ENCODE results near the gene LUZP2.

The LUZP2 gene

DNA sequence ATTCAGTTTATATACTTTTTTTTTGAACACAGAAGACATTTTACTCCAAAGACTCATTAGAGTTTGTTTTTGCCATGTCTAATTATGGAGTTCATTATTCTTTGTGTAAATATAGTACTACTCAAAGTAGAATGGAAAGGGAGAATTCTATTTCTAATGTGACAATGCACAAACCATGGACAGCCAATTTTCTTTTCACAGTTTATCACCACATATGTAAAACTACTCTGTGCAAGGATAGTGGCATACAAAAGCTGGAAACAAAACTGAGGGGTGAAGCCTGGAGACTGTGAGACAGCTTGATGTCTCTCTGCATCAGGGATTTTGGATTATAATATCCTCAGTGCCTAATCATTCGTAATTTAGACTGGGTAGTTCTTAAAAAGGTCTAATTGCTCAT is 75.5 kb downstream of the LUZP2 start:
- DNase-seq, result no peak

DNA sequence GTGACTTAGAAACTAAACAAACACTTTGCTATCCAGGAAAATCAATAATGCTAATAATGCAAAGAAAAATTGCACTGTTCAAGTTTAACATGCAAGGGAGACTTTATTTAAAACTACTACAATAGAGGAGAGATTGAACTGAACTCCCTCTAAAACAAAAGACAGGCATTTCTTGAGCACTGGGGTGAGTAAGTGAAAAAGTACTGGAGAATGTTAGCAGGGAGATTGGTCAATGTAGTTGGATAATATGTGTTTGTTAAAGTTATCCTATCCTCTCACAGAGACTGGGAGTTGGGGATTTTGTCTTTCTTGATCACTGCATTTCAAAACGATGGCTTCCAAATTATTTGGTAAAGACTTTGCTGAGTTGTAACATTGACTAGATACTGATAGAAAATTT is 77.6 kb downstream of the LUZP2 start:
- no peak for DNase-seq

- DNase-seq, result no peak
Observed at GRCh38 chr11:24575392-24575791, 78.5 kb downstream of the LUZP2 start.

GRCh38 chr11:24585192-24585591 is 88.3 kb downstream of the LUZP2 start:
- no peak for DNase-seq

GRCh38 chr11:24587635-24588034 is 90.8 kb downstream of the LUZP2 start:
- no peak for DNase-seq

DNA sequence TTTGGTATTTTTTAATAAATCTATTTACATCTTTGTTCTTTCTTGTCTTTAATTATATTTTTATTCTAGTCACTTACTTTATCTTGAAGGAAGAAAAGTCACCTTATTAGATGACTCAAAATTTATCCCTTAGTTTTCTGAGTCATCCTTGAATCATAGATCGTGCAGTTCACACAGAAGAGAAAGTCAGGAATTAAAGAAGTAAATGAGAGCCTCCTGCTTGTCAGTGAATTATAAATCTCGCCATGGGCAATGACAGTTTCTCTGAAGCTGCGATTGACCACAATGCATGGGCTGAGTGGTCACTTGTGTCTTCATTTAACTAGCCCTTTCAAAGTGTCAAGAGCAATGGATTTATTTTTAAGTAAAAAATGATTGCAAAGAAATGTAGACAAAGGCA is 91.2 kb downstream of the LUZP2 start:
- DNase-seq, result no peak

DNA sequence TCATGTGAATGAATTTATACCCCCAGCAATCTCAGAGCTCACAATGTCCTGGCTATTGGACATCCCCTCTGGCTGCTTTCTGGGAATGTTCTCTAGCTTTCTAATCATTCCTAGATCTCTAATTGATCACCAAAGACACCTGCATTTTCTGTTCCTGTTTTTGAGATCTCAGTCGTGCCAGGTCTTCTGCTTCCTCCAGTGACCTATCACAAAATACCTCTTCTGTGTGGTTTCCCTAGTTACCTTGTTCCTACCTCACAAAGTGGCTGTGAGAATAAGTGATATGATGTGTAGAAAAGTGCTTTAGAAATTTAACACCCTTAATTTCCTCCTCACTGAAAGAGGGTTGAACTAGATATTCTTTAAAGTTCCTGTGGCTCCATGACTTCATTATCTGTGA is 92.2 kb downstream of the LUZP2 start:
- no peak for DNase-seq

DNA sequence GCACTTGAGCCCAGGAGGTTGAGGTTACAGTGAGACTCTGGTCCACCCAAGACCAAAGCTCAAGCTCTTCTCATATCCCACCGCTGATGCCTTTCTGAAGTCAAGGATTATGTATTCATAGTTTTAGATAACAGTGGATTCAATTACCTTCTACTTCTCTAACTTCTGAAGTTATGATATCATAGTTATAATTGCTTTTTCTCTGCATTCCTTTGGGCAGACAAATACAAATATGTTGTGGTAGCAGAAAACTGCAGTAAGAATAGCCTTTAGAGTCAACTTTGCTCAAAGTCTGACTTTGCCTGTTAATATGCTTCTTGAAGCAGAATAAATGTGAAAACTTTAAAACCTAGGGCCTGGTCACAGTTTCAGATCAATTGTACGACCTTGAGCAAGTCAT is 94.4 kb downstream of the LUZP2 start:
- DNase-seq, result no peak

- DNase-seq, result no peak
Observed at GRCh38 chr11:24592360-24592759, 95.5 kb downstream of the LUZP2 start.

GRCh38 chr11:24593332-24593731 is 96.5 kb downstream of the LUZP2 start:
- no peak for DNase-seq

GRCh38 chr11:24594401-24594800 is 97.5 kb downstream of the LUZP2 start:
- no peak for DNase-seq

DNA sequence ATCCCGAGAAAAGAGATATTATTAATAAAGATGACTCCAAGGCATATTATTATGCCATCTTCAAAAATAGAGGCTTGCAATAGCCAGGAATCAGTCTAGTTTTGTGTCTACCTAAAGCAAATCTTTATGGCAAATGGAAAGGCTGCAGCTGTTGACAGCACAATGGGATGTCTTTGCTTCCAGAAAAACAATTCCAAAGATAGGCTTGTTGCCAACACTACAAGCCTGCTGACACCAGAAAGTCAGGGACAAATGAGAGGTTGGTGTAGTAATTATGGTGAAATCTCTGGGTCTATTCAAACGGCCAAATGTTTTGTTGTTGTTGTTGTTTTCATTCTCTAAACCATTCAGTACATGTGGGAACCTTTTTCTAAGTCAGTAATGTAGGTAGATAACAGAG is 101.8 kb downstream of the LUZP2 start:
- DNase-seq, result no peak

DNA sequence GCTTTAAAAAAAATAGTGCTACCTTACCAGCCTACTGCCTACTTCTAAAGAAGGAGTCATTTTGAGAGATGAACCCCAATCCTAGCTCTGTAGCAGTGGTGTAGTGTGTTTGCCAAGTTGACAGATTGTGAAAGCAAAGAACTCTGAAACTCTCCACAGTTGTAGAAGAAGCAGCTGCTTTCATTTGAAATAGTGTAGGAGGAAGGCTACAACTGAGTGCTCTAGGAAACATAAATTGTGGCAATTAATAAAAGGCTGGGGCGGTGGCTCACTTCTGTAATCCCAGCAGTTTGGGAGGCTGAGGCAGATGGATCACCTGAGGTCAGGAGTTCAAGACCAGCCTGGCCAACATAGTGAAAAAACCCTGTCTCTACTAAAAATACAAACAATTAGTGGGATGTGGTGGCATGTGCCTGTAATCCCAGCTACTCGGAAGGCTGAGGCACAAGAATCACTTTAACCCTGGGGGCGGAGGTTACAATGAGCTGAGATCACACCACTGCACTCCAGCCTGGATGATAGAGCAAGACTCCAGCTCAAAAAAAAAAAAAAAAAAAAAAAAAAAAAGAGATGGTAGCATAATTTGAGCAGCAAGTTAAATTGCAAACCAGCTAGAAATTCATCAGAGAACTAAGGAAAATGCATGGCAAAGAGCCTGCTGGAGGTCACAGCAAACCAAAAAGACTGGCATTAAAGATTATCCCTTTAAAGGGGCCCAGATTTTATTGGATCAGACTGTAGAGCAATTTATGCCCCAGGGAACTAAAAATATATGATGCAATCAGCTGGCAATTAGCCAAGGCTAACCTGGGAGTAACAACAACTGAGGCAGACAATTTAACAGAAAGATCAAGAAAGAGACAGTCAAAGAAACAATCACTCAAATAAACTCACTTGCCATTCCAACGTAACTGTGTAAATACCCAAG is 112.6 kb downstream of the LUZP2 start:
- DNase-seq, result no peak

DNA sequence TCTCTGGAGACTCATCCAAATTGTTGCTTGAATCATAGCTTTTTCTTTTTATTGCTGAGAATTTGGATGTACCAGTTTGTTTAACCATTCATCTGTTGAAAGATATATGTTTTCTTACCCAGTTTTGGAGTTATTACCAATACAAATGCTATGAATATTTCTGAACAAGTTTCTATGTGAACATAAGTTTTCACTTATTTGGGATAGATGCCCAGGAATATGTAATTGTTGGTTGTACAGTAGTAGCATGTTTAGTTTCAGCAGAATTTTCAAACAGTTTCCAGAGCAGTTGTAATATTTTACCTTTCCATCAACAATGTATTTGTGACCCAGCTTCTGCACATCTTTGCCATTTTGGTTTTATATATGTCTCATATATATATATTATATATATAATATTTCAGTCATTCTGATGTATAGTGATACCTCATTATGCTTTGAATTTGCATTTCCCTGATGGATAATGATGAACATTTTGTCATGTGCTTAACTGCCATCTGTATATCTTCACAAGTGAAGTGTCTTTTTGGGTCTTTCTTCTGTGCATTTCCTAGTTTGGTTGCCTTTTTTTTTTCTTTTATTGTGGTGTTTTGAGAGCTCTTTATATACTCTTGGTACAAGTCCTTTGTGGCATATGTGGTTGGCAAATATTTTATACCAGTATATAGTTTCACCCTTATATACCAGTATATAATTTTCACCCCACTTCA is 118.8 kb downstream of the LUZP2 start:
- DNase-seq, result no peak

DNA sequence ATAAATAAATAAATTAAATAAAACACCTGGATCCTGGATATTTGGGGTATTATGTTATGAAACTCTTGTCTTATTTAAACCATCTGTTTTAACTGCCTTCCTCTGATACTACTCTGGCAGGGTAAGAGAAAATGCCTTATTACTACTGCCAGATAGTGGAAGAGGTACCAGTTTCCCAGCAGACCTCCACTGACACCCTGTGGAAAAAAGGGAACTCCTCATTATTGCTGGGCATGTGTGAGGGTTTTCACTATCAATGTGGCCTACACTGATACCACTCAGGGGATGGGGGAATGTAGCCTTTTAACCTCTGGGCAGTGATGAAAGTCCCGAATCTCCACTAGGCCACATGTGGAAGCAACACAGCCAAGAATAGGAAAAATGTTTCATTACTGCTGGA is 121.0 kb downstream of the LUZP2 start:
- DNase-seq, result no peak

GRCh38 chr11:24619900-24620299 is 123.0 kb downstream of the LUZP2 start:
- no peak for DNase-seq

- no peak for DNase-seq
Observed at GRCh38 chr11:24622262-24622661, 125.4 kb downstream of the LUZP2 start.

DNA sequence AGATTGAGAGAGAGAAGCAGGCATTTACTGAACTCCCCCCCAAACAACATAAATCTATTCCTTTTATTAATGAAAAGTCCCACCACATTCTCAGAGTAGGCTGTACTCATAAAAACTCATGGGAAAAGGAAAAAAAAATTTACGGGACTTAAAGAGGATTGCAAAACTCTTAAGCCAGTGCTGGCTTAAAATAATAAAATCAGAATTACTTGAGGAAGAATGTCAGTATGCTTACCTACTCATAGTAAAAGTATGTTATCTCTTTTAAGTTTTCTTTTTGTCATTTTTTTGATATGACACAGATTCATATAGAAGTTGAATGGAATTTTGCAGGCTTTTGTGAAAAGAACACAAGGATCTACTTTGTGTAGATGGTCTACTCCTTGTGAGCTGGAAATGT is 126.3 kb downstream of the LUZP2 start:
- no peak for DNase-seq

DNA sequence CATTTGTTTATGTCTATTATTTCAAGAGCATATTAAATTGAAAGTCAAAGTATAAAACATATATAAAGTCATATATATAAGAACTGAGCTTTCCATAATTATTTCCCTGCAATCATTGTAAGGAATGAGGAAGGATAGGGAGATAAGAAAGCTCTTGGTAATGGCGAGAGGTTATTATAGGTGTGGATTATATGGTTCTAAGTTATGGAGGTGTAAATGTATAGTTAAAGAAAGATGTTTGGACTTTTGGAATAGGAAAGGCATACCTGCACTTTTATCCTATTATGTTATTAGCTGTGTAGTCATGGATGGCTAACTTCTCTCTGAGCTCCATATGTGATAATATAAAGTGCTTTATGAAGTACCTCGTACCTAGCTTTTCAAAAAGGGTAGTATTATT is 127.6 kb downstream of the LUZP2 start:
- no peak for DNase-seq

DNA sequence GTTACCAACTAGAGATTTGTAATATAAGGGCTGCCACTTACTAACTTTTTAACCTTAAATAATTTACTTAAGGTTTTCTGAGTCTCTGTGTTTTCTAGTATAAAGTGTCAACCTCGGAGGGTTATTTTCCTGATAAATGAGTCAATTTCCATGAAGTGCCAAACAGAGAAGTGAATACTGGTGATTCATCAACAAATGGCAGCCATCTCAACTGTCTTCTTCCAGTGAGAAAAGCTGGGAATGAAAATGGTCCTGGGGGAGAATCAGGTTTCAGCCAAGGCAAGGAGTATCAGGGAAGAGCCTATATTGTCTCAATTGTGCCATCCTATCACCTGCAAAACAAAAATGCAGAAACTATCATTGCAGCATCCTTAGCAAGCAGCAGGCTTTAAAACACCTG is 129.1 kb downstream of the LUZP2 start:
- DNase-seq, result no peak

DNA sequence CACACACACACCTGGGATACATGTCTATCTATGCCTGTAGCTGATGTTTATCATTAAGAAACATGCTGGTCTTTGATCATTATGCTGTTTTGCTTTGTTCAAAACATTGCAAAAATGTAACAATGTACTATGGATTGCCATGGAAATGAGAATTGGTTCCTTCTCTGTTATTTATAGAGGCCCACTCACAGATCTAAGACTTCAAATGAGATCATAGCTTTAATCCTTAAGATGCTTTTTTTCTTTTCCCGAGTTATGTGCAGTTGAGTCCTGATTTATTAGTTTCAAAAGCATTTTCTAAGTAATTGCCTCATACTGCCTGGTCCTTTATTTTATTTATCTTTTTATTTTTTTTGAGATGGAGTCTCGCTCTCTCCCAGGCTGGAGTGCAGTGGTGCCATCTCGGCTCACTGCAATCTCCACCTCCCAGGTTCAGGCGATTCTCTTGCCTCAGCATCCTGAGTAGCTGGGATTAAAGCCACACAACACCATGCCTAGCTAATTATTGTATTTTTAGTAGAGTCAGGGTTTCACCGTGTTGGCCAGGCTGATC is 131.4 kb downstream of the LUZP2 start:
- DNase-seq, result no peak

DNA sequence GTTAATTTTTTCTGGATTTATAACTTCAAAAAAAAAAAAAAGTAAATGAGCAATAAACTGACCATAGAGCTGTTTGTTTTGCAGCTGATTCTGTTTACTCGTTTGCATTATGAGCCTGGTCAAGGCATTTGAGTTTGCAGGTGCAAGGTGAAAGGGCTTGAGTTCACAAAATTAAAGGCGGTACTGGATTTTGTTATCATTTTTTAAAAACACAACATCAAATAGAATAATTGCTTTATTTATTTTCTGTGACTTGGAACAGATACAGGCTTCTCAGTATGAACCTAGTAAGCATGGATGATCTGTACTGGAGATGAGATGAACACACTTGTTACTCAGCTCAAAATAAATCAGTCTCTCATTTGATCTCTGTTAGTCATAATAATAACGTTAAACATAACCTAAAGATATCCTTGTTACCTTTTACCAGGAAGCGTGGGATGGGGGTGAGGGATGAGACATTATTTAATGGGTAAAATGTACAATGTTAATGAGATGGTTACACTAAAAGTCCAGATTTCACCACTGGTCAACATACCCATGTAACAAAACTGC is 137.8 kb downstream of the LUZP2 start:
- no peak for DNase-seq

DNA sequence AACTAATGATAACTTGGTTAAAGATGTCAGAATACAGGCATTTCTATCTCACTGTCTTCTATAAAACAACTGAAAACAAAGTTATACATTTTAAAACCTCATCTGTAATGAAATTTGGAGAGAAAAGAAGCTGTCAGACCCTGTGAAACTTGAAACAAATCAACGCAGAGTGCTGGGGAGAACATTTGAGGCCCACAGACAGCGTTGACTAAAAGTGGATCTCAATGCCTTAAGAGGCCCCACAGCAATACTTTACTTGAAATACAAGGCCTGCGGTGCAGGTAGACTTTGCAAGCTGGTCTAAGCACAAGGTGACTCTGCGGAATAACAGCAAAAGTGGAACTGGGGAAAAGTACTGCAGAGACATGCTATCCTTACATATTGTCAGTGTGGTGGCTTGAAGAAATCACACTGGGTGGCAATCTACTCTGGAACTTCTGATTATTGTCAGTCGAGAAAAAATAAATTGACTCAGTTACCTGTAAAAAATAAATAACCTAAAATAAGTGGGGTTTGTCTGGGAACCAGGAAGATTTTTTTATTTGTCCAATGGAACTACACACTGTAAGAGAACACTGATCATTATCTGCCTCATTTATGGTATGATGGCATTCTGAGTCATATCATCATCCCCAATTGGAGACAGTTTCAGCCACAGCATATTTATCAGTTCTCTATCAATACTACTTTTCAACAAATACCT is 138.9 kb downstream of the LUZP2 start:
- no peak for DNase-seq

All from inflammatory macrophage (primary cell).